Testis (tissue), 3 donors: Measurements from ENCODE around the gene HPSE. TPM values are rescaled to one million over a fixed set of nuclear protein-coding genes. Genes with fewer than 3 reads are reported as not detected.

ENCODE experiments used
- DNase-seq: peaks from one replicate; pipeline ENCODE4 v3.0.0-alpha.2; 2019
- H3K27ac ChIP-seq, 2 donors: fragments of 200-600 bp; sonication (generic); one replicate each; pipeline ENCODE4 v1.5.1; 2019
- H3K27me3 ChIP-seq: fragments of 200-600 bp; sonication (generic); one replicate; pipeline ENCODE4 v1.5.1; 2019
- H3K36me3 ChIP-seq: fragments of 200-600 bp; sonication (generic); one replicate; pipeline ENCODE4 v1.5.1; 2017; ENCODE audit warnings: low read depth; ENCODE audit errors: missing control alignments
- H3K4me1 ChIP-seq: fragments of 200-600 bp; sonication (generic); one replicate; pipeline ENCODE4 v1.5.1; 2019
- H3K4me3 ChIP-seq, 2 donors: fragments of 200-600 bp; sonication (generic); one replicate each; pipeline ENCODE4 v1.5.1; 2017 to 2019
- H3K9me3 ChIP-seq: fragments of 200-600 bp; sonication (generic); one replicate; pipeline ENCODE4 v1.5.1; 2017
- CTCF ChIP-seq, 3 experiments: fragments of 450-650 bp in 2 of 3; fragments of 200-600 bp in 1 of 3; sonication (generic) in 1 of 3; IDR thresholded peaks; one replicate each; pipeline ENCODE4 v1.5.1; 2016 to 2019; ENCODE audit warnings: antibody characterized with exemption in 3 of 3, mild to moderate bottlenecking in 2 of 3, moderate library complexity in 1 of 3
- POLR2A ChIP-seq: fragments of 450-650 bp; IDR thresholded peaks from one replicate; pipeline ENCODE4 v1.6.1; 2017; ENCODE audit warnings: antibody characterized with exemption, mild to moderate bottlenecking, moderate library complexity
- WGBS, 2 donors: methylation state at CpG; one replicate each; pipeline ENCODE4 v1.1.5; 2018; 5-methylcytosine and 5-hydroxymethylcytosine counted together
- intact Hi-C: fragments of 100-400 bp; cut with DNase I; formaldehyde crosslinking; loops from one replicate; pipeline ENCODE4 v1.15.1; 2023; ENCODE audit warnings: low total_unique reads
- polyA plus RNA-seq: library from polyadenylated mRNA; stranded (reverse); fragments of 350-450 nt; fragmentation: Illumina TruSeq; extraction: RNeasy Lipid Tissue Mini Kit (QIAGEN cat#74804); gene quantifications from one replicate; pipeline ENCODE4 v1.2.3, GENCODE V29; 2014; ENCODE audit warnings: low read depth, low replicate concordance; ENCODE audit not compliant: insufficient read depth
- total RNA-seq, 2 donors: library from RNA; depleted of rRNA; stranded (reverse); fragments of >200 nt; gene quantifications; one replicate each; pipeline ENCODE4 v1.2.3, GENCODE V29; 2016

The HPSE gene
- total and polyA plus RNA-seq, 3 donors from 2014 or later = 0.79 to 2.3 (median 2.0) TPM

GRCh38 chr4:83372931-83373330, 38.3 kb upstream of the HPSE start:
- Histone ChIP-seq H3K27me3 (no peaks in the 10 kb centered on the region), H3K36me3 (no peaks in the 10 kb centered on the region), H3K4me3 (no peak overlapping the region), H3K27ac (no peak overlapping the region), H3K4me1 (no peaks in the 10 kb centered on the region), H3K9me3 (no peaks in the 10 kb centered on the region)
- WGBS, 2 donors = 77 to 90% methylated on average over 1 of the region's 1 CpG
- no peak for DNase-seq
- no peak for TF ChIP-seq CTCF (IDR thresholded peaks at IDR 0.05)
- intact Hi-C loops = no loop called here

DNA sequence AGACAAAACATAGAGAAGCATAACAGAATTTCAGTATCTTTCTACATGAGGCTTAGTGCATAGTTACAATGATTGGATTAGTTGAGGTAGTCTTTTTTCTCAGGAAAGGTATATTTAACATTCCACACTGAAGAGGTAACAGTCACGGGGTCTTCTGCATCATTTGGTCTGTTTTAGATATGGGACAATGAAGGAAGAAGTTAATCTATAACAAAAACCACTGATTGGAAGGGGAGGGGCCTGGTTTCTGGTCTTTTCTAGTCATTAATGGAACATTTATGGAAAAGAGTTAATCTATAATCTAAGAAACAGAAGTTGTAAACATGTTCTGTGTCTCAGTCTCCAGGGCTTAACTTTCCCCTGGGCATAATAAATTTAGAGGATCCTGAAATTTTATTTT, 37.3 kb upstream of the HPSE start:
- no peaks in the 10 kb centered on the region for H3K27me3 ChIP-seq
- no peaks in the 10 kb centered on the region for H3K9me3 ChIP-seq
- WGBS, 2 donors = 94 to 96% methylated on average over 1 of the region's 1 CpG

DNA sequence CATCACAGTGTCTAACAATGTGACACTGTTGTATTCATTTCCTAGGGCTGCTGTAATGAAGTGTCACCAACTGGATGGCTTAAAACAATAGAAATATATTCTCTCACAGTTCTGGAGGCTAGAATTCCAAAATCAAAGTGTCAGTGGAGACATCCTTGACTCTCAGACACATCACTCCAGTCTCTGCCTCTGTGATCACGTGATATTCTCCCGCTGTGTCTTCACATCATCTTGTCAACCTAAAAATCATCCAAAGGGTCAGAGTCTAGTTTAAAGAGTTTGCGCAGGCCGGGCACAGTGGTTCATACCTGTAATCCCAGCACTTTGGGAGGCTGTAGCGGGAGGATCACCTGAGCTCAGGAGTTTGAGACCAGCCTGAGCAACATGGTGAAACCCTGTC, 36.6 kb upstream of the HPSE start:
- H3K27ac ChIP-seq = no peak overlapping the region
- H3K36me3 ChIP-seq = no peaks in the 10 kb centered on the region
- H3K4me3 ChIP-seq = no peak overlapping the region
- H3K4me1 ChIP-seq = no peaks in the 10 kb centered on the region
- TF ChIP-seq POLR2A (no peak), CTCF (IDR thresholded peaks at IDR 0.05) (no peak)
- H3K9me3 ChIP-seq = no peaks in the 10 kb centered on the region
- intact Hi-C loops = no loop called here
- H3K27me3 ChIP-seq = no peaks in the 10 kb centered on the region
- WGBS, 2 donors = 94 to 96% methylated on average over 5 of the region's 5 CpGs
- no peak for DNase-seq

More for the DNA sequence above, 37.3 kb upstream of the HPSE start:
- Histone ChIP-seq H3K4me1 (no peaks in the 10 kb centered on the region), H3K36me3 (no peaks in the 10 kb centered on the region), H3K27ac (no peak overlapping the region), H3K4me3 (no peak overlapping the region)
- no peak for DNase-seq
- TF ChIP-seq CTCF (IDR thresholded peaks at IDR 0.05) (no peak), POLR2A (no peak)
- intact Hi-C loops = no loop called here

GRCh38 chr4:83370640-83370906, 35.9 kb upstream of the HPSE start:
- intact Hi-C loops = no loop called here
- DNase-seq = no peak
- Histone ChIP-seq H3K27ac (no peak overlapping the region), H3K4me1 (no peaks in the 10 kb centered on the region), H3K4me3 (no peak overlapping the region), H3K36me3 (no peaks in the 10 kb centered on the region), H3K27me3 (no peaks in the 10 kb centered on the region), H3K9me3 (no peaks in the 10 kb centered on the region)
- TF ChIP-seq CTCF (IDR thresholded peaks at IDR 0.05) = no peak
- TF ChIP-seq POLR2A = no peak
- whole genome bisulfite sequencing, 2 donors = 83 to 90% methylated on average over 1 of the region's 1 CpG

DNA sequence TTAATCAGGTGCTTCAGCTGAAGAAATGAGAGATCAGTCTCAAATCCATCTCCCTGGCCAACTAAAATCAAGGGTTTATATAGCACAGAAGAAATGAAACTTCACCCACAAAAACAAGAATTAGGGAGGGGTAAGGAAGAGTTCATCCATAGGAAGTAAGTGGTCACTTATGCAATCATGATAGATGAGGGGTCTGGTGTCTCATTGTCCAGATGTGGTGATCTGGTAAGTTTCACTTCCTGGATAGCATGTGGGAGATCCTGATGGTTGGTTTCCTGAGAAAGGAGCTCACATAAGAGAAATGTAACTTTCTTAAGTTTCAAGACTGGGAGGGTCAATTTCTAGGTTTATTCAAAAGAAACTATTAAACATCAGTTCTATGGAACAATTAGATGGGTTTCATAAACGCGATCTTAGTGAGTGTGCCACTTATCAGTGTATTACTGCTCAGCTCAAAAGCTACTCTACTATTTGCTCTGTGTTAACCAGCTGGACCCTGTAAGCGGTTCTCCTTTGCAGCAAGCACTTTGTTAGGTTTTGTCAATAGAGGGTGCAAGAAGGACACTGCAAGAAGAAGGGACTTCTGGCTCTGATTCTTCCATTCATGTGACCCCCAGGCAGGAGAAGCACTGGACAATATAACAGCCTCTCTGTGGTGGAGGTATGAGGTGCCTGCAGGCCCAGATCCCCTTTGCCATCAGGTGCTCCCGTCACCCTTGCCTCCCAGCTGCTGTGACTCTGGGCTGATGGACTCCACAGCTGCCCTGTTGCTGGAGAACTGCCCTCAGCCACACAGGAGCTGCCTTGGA, 35.4 kb upstream of the HPSE start:
- Histone ChIP-seq H3K4me1 (no peaks in the 10 kb centered on the region), H3K9me3 (no peaks in the 10 kb centered on the region), H3K27me3 (no peaks in the 10 kb centered on the region), H3K27ac (no peak overlapping the region), H3K36me3 (no peaks in the 10 kb centered on the region), H3K4me3 (no peak overlapping the region)
- TF ChIP-seq CTCF (IDR thresholded peaks at IDR 0.05) (no peak), POLR2A (no peak)
- no peak for DNase-seq
- WGBS, 2 donors = 68 to 80% methylated on average over 3 to 4 of the region's 4 CpGs
- intact Hi-C loops = no loop called here
